HepG2 (cell line): ENCODE results near the gene R3HCC1L. TPM values are rescaled to one million over a fixed set of nuclear protein-coding genes. Genes with fewer than 3 reads are reported as not detected.
"Not testable (repeated sequence)": the region's sequence is repeated elsewhere in the genome, so short reads cannot be mapped to it uniquely, and the experiment has no call there.

Experiments used
- ATAC-seq: fragments of 200-7000 bp; cut with Tn5 transposase; 3 replicates; pipeline ENCODE4 v1.9.1; 2020; ENCODE audit warnings: mild to moderate bottlenecking, moderate library complexity
- BruUV-seq: library from RNA; stranded (reverse); fragments of 400-500 nt; replicated peaks from 2 replicates; lab custom pipeline; 2021; lab: Mats Ljungman, UMichigan
- CTCF ChIA-PET: fragments of 300-600 bp; formaldehyde crosslinking; extraction: SDS; loops from one replicate; lab custom pipeline; 2021; ENCODE audit warnings: low total read pairs, inconsistent platforms, low intra/inter-chr PET ratio; lab: Yijun Ruan, JAX
- POLR2A ChIA-PET: fragments of 350-600 bp; sonication (Branson Sonifier 250); formaldehyde crosslinking; loops from one replicate; lab custom pipeline; 2020; ENCODE audit warnings: antibody characterized with exemption, inconsistent platforms; lab: Yijun Ruan, JAX
- DNase-seq: peaks from one replicate; pipeline ENCODE4 v3.0.0-alpha.2; 2015; ENCODE audit warnings: low spot score
- FAIRE-seq: peaks from 3 replicates; lab custom pipeline; 2011; peaks lifted over from hg19 to GRCh38; lab: Jason Lieb, UNC
- H2AFZ ChIP-seq: one replicate; pipeline ENCODE4 v1.6.1; 2011; ENCODE audit warnings: low read length, inconsistent platforms
- H3K27ac ChIP-seq: fragments of 300-600 bp; 3 replicates; pipeline ENCODE4 v1.8.0; 2011; ENCODE audit warnings: mixed run types, mild to moderate bottlenecking, mixed read lengths, low read length, inconsistent platforms; ENCODE audit not compliant: insufficient read depth; ENCODE audit errors: extremely low read length
- H3K27me3 ChIP-seq, 2 experiments: fragments of 200-600 bp in 1 of 2; 2 replicates in 1 of 2; 3 replicates in 1 of 2; pipeline versions ENCODE4 v1.6.0 to v1.8.0; 2011; ENCODE audit warnings: low read length in 2 of 2, mild to moderate bottlenecking in 2 of 2, moderate library complexity in 2 of 2, inconsistent platforms in 1 of 2; ENCODE audit not compliant: insufficient read depth in 2 of 2, control insufficient read depth in 1 of 2
- H3K36me3 ChIP-seq, 2 experiments: fragments of 200-600 bp in 1 of 2; replicated peaks in 1 of 2; 2 replicates in 1 of 2; 3 replicates in 1 of 2; pipeline versions ENCODE4 v1.5.1 to v1.8.0; 2011; ENCODE audit warnings: low read length in 2 of 2, inconsistent platforms in 1 of 2; ENCODE audit not compliant: insufficient read depth in 2 of 2, control insufficient read depth in 1 of 2
- H3K4me1 ChIP-seq: 2 replicates; pipeline ENCODE4 v1.5.1; 2012; ENCODE audit warnings: low read length, inconsistent platforms; ENCODE audit not compliant: insufficient read depth
- H3K4me2 ChIP-seq: 2 replicates; pipeline ENCODE4 v1.6.0; 2011; ENCODE audit warnings: low read depth, low read length, inconsistent platforms
- H3K4me3 ChIP-seq, 3 experiments: fragments of 200-600 bp in 1 of 3; sonication (generic), shearing (Covaris generic) in 1 of 3; replicated peaks in 1 of 3; 2 replicates each; pipeline ENCODE4 v1.5.1; 2011 to 2016; ENCODE audit warnings: low read length in 3 of 3, inconsistent platforms in 2 of 3, low read depth in 2 of 3, mild to moderate bottlenecking in 2 of 3, control low read depth in 1 of 3, mixed read lengths in 1 of 3; ENCODE audit not compliant: insufficient read depth in 1 of 3
- H3K79me2 ChIP-seq: one replicate; pipeline ENCODE4 v1.6.1; 2011; ENCODE audit warnings: low read length, inconsistent platforms; ENCODE audit not compliant: insufficient read depth
- H3K9ac ChIP-seq: 2 replicates; pipeline ENCODE4 v1.6.0; 2011; ENCODE audit warnings: mild to moderate bottlenecking, low read depth, low read length, inconsistent platforms; ENCODE audit not compliant: insufficient read depth
- H3K9me3 ChIP-seq: 2 replicates; pipeline ENCODE4 v1.5.1; 2012; ENCODE audit warnings: mild to moderate bottlenecking, low read length
- H4K20me1 ChIP-seq: 2 replicates; pipeline ENCODE4 v1.6.0; 2011; ENCODE audit warnings: inconsistent platforms, mild to moderate bottlenecking, low read length, moderate library complexity; ENCODE audit not compliant: insufficient read depth
- ESRRA ChIP-seq: sonication (generic); formaldehyde crosslinking; IDR thresholded peaks from 2 replicates; pipeline ENCODE4 v1.5.1; 2020; ENCODE audit warnings: mild to moderate bottlenecking, low read depth, missing genetic modification reagents
- FLYWCH1 ChIP-seq: sonication (generic); formaldehyde crosslinking; IDR thresholded peaks from 2 replicates; pipeline ENCODE4 v1.8.1; 2023; ENCODE audit warnings: mild to moderate bottlenecking, missing genetic modification reagents
- HNRNPL ChIP-seq: fragments of 200-400 bp; formaldehyde crosslinking; IDR thresholded peaks from 2 replicates; pipeline ENCODE4 v1.6.1; 2017; ENCODE audit warnings: mild to moderate bottlenecking, low read depth, low read length
- MXI1 ChIP-seq: IDR thresholded peaks from 3 replicates; pipeline ENCODE4 v1.6.1; 2012; ENCODE audit warnings: low read depth, low read length, inconsistent platforms, borderline replicate concordance
- MYNN ChIP-seq: sonication (generic); formaldehyde crosslinking; IDR thresholded peaks from 2 replicates; pipeline ENCODE4 v1.4.0; 2020; ENCODE audit warnings: mild to moderate bottlenecking, low read depth, missing genetic modification reagents
- PLRG1 ChIP-seq: fragments of 450-650 bp; conservative IDR thresholded peaks from 2 replicates; pipeline ENCODE4 v1.6.1; 2016
- SAFB2 ChIP-seq: sonication (generic); formaldehyde crosslinking; IDR thresholded peaks from 2 replicates; pipeline ENCODE4 v1.5.1; 2020; ENCODE audit warnings: missing genetic modification reagents, low read depth, mild to moderate bottlenecking, borderline replicate concordance
- SAP130 ChIP-seq: IDR thresholded peaks from 2 replicates; pipeline ENCODE4 v1.6.1; 2016; ENCODE audit warnings: low read depth
- UBTF ChIP-seq: sonication (generic); formaldehyde crosslinking; IDR thresholded peaks from 2 replicates; pipeline ENCODE4 v1.4.0; 2020; ENCODE audit warnings: mild to moderate bottlenecking, missing genetic modification reagents
- ZBTB2 ChIP-seq: sonication (generic); formaldehyde crosslinking; IDR thresholded peaks from 2 replicates; pipeline ENCODE4 v1.8.0; 2022; ENCODE audit warnings: low read depth, missing genetic modification reagents
- ZMYM3 ChIP-seq: sonication (generic); formaldehyde crosslinking; IDR thresholded peaks from 2 replicates; pipeline ENCODE4 v1.5.1; 2020; ENCODE audit warnings: mild to moderate bottlenecking, missing genetic modification reagents
- ZNF451 ChIP-seq: sonication (generic); formaldehyde crosslinking; IDR thresholded peaks from 2 replicates; pipeline ENCODE4 v1.5.0; 2020; ENCODE audit warnings: mild to moderate bottlenecking, missing genetic modification reagents
- ZNF546 ChIP-seq: sonication (generic); formaldehyde crosslinking; conservative IDR thresholded peaks from 2 replicates; pipeline ENCODE4 v1.8.1; 2023; ENCODE audit warnings: mild to moderate bottlenecking, missing genetic modification reagents
- WGBS: methylation state at CpG from one replicate; pipeline ENCODE4 v1.1.6; 2017; ENCODE audit warnings: low lambda C conversion rate; 5-methylcytosine and 5-hydroxymethylcytosine counted together
- in situ Hi-C: cut with HindIII; loops from 2 replicates; pipeline ENCODE4 v1.10.0; 2017; ENCODE audit warnings: low pct_unique_long_range_greater_than_20kb; ENCODE audit not compliant: extremely low pct_ligation_motif_present
- intact Hi-C: fragments of 100-400 bp; cut with micrococcal nuclease; formaldehyde crosslinking; loops from one replicate; pipeline ENCODE4 v1.10.0; 2022; ENCODE audit not compliant: unreplicated experiment
- polyA plus RNA-seq, 8 experiments: library from polyadenylated mRNA; depleted of rRNA in 3 of 8; stranded (reverse) in 7 of 8; unstranded in 1 of 8; fragments of >200 nt; fragmentation: Illumina TruSeq in 4 of 8; extraction: Trizol in 4 of 8; gene quantifications; 2 replicates each; pipeline versions ENCODE4 v1.2.1 to v1.2.3, GENCODE V29; 2011 to 2016; ENCODE audit warnings: low read depth in 4 of 8, missing spikeins in 1 of 8, mixed read lengths in 1 of 8; ENCODE audit not compliant: insufficient read depth in 1 of 8
- total RNA-seq, 5 experiments: library from RNA; depleted of rRNA; stranded (reverse); fragments of >200 nt; fragmentation: Illumina TruSeq; extraction: Trizol; gene quantifications; 2 replicates each; pipeline ENCODE4 v1.2.3, GENCODE V29; 2016; ENCODE audit warnings: low read depth in 1 of 5

R3HCC1L gene
- total and polyA plus RNA-seq, 2 of the 13 experiments (the other 11 are each of a cell fraction or from before 2014, with no cell fraction given): 6.5 to 12.2 TPM

- TF ChIP-seq UBTF (no peak), FLYWCH1 (CRISPR knock-in tag) (no peak), MXI1 (no peak), ZNF451 (no peak), MYNN (no peak), SAFB2 (no peak), HNRNPL (no peak), ZBTB2 (CRISPR knock-in tag) (no peak), ESRRA (CRISPR knock-in tag) (no peak), SAP130 (no peak), ZNF546 (CRISPR knock-in tag) (no peak), PLRG1 (no peak), ZMYM3 (CRISPR knock-in tag) (no peak)
- TF ChIP-seq, all 625 proteins: peak for 0
Measured at GRCh38 chr10:98186681-98187080, 52.2 kb downstream of the R3HCC1L start (continued).

GRCh38 chr10:98190773-98191172 is 56.3 kb downstream of the R3HCC1L start:
- H3K36me3 ChIP-seq, intact Hi-C loops, DNase-seq, H3K9ac ChIP-seq, CTCF ChIA-PET, H3K4me3 ChIP-seq, H3K9me3 ChIP-seq, H2AFZ ChIP-seq, H3K4me2 ChIP-seq, POLR2A ChIA-PET, BruUV-seq, H3K4me1 ChIP-seq, FAIRE-seq, H3K27ac ChIP-seq, H4K20me1 ChIP-seq, in situ Hi-C loops, ATAC-seq, H3K79me2 ChIP-seq, H3K27me3 ChIP-seq: not testable (repeated sequence)
- 97% methylated on average over 4 of the region's 4 CpGs for WGBS
